ENCODE data around the gene OR52H1.

- TF ChIP-seq CTCF (IDR thresholded peaks at IDR 0.05): no peak
- no peak for TF ChIP-seq POLR2A (IDR thresholded peaks at IDR 0.05)
Measured at GRCh38 chr11:5574654-5575053, 26.3 kb upstream of the OR52H1 start.

Measured in uterus (tissue), 2 donors.